Measurements from ENCODE around the gene TSPAN16.
"Not testable (repeated sequence)": the region's sequence is repeated elsewhere in the genome, so short reads cannot be mapped to it uniquely, and the experiment has no call there.

Gene TSPAN16

GRCh38 chr19:11320278-11320995, 24.5 kb downstream of the TSPAN16 start:
- DNase-seq (ENCODE audit: low read depth) = not testable (repeated sequence)

GRCh38 chr19:11321191-11322126, 25.5 kb downstream of the TSPAN16 start:
- no peak for DNase-seq (ENCODE audit: low read depth)

GRCh38 chr19:11322269-11323024, 26.5 kb downstream of the TSPAN16 start:
- no peak for DNase-seq (ENCODE audit: low read depth)

GRCh38 chr19:11323601-11324078, 27.7 kb downstream of the TSPAN16 start:
- no peak for DNase-seq (ENCODE audit: low read depth)

- peak; percentile 90 for DNase-seq (ENCODE audit: low read depth)
These were observed 28.2 kb downstream of the TSPAN16 start for GRCh38 chr19:11324079-11324661.

DNA sequence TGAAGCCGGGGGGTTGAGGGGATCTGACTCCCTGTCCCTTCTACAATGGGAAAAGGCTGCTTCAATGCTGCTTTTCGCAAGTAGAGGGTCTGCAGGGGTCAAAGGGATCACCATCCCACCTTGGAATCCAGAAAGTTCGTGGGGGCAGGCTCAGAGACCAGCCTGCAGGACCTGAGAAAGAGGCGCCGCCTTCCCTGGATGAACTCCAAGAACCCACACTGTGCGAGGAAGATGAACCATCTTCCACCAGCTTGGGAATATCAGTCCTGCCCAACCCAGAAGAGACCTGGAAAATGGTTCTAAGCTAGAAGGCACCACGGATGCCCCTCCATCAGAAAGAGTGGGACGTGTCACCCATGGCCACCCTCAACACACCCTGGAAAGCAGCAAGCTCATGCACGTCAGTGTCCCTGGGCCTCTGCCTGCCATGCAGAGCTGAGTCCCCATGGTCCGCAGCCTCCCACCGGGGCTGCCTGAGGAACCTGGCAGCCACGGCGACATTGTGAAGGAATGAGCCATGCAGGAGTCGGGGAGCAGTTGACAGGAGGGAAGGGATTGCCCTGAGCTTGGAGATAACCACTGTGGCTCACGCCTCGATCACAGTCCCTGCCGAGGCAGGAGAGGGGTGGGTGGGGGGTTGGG, 28.9 kb downstream of the TSPAN16 start:
- no peak for DNase-seq (ENCODE audit: low read depth)

- DNase-seq (ENCODE audit: low read depth) = no peak
These were observed 29.6 kb downstream of the TSPAN16 start for GRCh38 chr19:11325544-11325943.

DNA sequence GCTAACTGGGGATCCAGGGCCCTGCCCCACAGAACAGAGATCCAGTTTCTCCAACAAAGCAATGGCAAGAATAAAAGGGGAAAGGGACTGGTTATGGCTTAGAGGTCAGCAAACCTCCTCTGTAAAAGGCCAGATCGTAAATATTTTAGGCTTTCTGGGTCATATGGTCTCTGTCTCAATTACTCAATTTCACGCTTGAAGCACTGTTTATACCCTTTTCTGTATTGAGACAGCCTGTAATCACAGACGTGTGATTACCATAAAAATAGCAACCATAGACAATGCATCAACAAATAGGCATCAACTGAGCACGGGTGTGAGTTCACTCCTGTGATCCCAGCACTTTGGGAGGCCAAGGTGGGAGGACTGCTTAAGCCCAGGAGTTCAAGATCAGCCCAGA, 34.2 kb downstream of the TSPAN16 start:
- DNase-seq (ENCODE audit: low read depth) = no peak

GRCh38 chr19:11331502-11331901, 35.5 kb downstream of the TSPAN16 start:
- no peak for DNase-seq (ENCODE audit: low read depth)

DNA sequence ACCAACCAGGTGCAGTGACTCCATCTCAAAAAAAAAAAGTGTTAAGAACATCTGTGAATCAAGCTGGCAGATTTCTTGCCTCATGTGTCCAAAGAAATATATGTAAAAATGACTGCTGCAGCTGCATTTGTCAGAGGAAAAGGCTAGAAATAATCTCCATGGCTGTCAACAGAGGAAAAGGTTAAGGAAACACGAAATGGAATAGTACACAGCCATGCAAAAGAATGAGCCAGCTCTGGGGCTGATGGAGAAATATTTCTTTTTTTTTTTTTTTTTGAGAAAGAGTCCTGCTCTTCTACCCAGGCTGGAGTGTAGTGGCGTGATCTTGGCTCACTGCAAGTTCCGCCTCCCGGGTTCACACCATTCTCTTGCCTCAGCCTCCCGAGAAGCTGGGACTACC, 36.9 kb downstream of the TSPAN16 start:
- no peak for DNase-seq (ENCODE audit: low read depth)

- DNase-seq (ENCODE audit: low read depth) = not testable (repeated sequence)
These were observed 37.9 kb downstream of the TSPAN16 start for GRCh38 chr19:11333838-11334237.

DNA sequence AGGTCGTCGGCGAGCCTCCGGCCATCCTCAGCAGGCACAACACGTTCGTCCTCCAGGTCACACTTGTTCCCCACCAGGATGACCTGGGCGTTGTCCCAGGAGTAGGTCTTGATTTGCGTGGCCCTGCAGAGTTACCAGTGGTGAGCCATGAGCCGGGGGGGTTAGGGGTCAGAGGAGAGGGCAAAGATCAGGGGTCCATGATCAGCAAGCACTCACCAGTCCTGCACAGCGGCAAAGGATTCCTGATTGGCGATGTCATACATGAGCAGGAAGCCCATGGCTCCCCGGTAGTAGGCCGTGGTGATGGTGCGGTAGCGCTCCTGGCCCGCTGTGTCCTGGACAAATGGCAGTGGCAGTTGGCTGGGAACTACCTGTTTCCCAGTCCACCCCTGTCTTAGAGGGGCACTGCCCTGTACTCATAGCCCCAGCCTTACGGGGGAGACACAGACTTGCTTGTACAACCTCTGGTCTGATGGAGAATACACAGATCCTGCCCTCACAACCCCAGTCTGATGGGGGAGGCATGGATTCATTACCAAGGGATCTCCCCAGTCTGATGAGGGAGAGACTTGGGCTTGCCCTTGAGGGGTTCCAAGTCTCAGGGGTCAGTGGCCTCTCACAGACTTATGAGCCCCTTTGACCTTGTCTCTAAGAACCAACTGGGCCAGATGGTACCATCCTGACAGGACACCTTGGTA, 39.6 kb downstream of the TSPAN16 start:
- no peak for DNase-seq (ENCODE audit: low read depth)

DNA sequence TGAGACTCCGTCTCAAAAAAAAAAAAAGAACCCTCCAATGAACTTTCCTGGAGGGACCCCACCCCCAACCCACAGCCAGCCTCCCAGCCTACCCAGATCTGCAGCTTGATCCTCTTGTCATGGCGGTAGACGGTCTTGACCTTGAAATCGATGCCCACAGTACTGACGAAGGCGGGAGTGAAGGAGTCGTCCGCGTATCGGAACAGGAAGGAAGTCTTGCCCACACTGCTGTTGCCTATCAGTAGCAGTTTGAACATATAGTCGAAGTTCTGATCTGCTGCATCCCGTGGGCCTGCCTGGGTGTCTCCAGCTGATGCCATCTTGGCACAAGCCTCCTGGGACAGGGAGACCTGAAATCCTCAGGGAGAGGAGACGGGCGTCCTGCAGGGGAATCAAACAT, 41.1 kb downstream of the TSPAN16 start:
- DNase-seq (ENCODE audit: low read depth) = no peak

DNA sequence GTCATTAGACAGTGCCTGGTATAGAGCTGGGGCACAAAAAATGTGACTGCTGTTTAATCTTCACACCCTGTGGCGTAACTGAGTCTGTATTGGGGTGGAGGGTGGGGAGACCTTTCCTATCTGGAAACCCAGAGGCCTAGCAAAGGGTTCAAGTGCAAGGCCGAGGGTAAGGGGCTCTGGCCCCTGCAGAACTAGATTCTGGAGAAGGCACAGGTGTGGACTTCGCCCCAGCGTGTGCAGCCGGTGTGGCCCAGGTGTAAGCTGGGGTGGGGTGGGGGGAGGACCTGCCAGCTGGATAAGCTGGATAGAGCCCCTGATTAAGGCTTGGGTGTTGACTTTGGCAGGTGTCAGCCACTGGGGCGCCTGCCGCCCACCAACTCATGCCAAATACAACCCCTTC, 42.2 kb downstream of the TSPAN16 start:
- no peak for DNase-seq (ENCODE audit: low read depth)

DNA sequence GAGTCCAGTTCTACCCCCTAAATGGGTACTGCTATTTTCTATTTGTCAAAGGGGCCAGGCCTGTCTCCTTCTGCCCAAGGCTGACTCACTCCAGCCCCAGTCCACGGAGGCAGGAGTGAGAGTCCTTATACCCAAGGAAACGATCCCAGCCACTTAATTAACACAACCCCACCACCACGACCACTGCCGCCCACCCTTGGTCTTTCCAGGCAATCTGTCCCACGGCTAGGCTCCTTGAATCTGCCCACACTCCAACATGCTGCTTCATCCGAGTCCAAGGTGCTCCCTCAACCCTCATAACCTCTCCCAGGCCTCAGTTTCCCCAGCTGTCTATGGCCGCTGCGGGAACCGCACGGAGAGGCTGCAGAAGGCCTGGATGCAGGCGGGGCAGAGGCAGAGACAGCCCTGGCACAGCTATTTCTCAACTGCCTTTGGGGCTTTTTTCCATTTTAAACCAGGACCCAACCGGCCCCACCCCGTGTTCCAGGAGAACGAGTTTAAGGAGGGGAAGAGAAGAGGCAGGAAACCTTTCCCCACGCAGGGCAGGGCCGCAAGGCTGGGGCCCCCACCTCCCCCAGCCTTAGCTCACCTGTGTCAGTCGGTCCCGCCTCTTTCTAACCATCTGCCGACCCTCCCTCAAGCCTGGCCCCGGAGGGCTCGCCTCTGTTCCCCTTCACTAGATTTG, 42.8 kb downstream of the TSPAN16 start:
- no peak for DNase-seq (ENCODE audit: low read depth)

DNA sequence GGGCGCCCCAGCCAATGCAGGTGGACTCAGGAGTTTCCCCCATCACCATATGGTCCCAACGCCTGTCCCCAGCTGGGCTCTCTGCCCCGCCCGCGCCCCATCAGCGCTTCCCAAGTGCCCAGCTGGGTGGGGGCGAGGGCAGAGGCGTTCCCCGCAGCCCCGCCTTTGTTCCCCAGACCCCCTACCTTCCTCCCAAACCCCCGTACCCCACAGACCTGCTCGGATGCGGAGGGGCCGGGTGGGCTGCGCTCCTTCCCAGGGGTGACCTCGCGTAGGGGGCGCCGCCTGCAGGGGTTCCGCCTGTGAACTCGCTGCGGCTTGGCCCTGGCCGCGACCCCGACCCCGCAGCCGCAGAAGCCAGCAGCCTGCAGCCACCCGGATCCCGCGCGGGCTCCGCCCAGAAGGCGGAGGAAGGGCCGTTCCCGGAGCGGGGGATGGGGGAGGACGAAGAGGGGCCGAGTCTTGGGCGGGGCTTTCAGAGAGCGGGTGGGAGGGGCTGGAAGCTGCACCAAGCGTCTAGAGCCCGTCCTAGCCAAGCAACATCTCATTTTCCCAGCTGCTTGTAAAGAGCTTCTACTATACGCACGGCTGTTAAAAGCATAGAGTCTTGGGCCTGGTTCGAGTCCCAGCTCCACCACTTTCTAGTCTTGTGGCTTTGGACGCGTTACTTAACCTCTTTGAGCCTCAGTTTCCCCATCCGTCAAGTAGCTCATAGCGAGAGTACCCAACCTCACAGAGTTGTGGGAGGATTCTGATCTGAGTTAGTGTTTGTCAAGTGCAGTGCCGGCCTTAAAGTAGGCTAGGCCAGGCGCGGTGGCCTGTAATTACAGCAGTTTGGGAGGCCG, 43.5 kb downstream of the TSPAN16 start, which contains the start of gene RAB3D:
Gene RAB3D, minus strand, starts transcription at position 404 of the 845 bp plus-strand sequence. CDS start 2,258 bp downstream, outside the sequence.
- peak; percentile 83 for DNase-seq (ENCODE audit: low read depth)

GRCh38 chr19:11340099-11340467, 44.1 kb downstream of the TSPAN16 start:
- not testable (repeated sequence) for DNase-seq (ENCODE audit: low read depth)

GRCh38 chr19:11342429-11342828, 46.5 kb downstream of the TSPAN16 start:
- no peak for DNase-seq (ENCODE audit: low read depth)

All from fibroblast of the conjunctiva (primary cell).